MM.1S (cell line): ENCODE measurements around the gene PBX3.

Experiments used
- DNase-seq: peaks from one replicate; pipeline ENCODE4 v3.0.0-alpha.2; 2015
- H2AFZ ChIP-seq: fragments of 300-600 bp; sonication (generic); 2 replicates; pipeline ENCODE4 v1.6.0; 2016; ENCODE audit warnings: antibody characterized with exemption, low read length
- H3F3A ChIP-seq: fragments of 300-600 bp; sonication (generic); 2 replicates; pipeline ENCODE4 v1.6.1; 2016; ENCODE audit warnings: mild to moderate bottlenecking, antibody characterized with exemption, low read length, moderate library complexity, mixed read lengths; ENCODE audit not compliant: insufficient read depth
- H3K27ac ChIP-seq: fragments of 300-600 bp; sonication (generic); 2 replicates; pipeline ENCODE4 v1.5.1; 2016; ENCODE audit warnings: mild to moderate bottlenecking, low read length
- H3K27me3 ChIP-seq: fragments of 300-600 bp; sonication (generic); replicated peaks from 2 replicates; pipeline ENCODE4 v1.6.0; 2016; ENCODE audit warnings: low read length; ENCODE audit not compliant: insufficient read depth
- H3K36me3 ChIP-seq: fragments of 300-600 bp; sonication (generic); replicated peaks from 2 replicates; pipeline ENCODE4 v1.6.1; 2016; ENCODE audit warnings: mild to moderate bottlenecking, low read length, mixed read lengths; ENCODE audit not compliant: insufficient read depth
- H3K4me1 ChIP-seq: fragments of 300-600 bp; sonication (generic); 2 replicates; pipeline ENCODE4 v1.6.1; 2016; ENCODE audit warnings: low read length, mixed read lengths
- H3K4me2 ChIP-seq: fragments of 300-600 bp; sonication (generic); 2 replicates; pipeline ENCODE4 v1.6.0; 2016; ENCODE audit warnings: low read depth, low read length
- H3K4me3 ChIP-seq: fragments of 300-600 bp; sonication (generic); 2 replicates; pipeline ENCODE4 v1.5.1; 2016; ENCODE audit warnings: low read length, mixed read lengths
- H3K79me2 ChIP-seq: fragments of 300-600 bp; sonication (generic); 2 replicates; pipeline ENCODE4 v1.6.1; 2016; ENCODE audit warnings: mixed run types, low read length, mixed read lengths
- H3K9ac ChIP-seq: fragments of 300-600 bp; sonication (generic); 2 replicates; pipeline ENCODE4 v1.6.1; 2016; ENCODE audit warnings: low read length, mixed read lengths
- H3K9me2 ChIP-seq: fragments of 300-600 bp; sonication (generic); replicated peaks from 2 replicates; pipeline ENCODE4 v1.6.1; 2016; ENCODE audit warnings: mild to moderate bottlenecking, low read length, mixed read lengths; ENCODE audit not compliant: insufficient read depth
- H3K9me3 ChIP-seq: fragments of 300-600 bp; sonication (generic); replicated peaks from 2 replicates; pipeline ENCODE4 v1.6.1; 2016; ENCODE audit warnings: mild to moderate bottlenecking, low read length, mixed read lengths; ENCODE audit not compliant: insufficient read depth
- H4K20me1 ChIP-seq: fragments of 300-600 bp; sonication (generic); 2 replicates; pipeline ENCODE4 v1.6.1; 2016; ENCODE audit warnings: mild to moderate bottlenecking, low read length, moderate library complexity, mixed read lengths; ENCODE audit not compliant: insufficient read depth
- CTCF ChIP-seq: fragments of 300-600 bp; sonication (generic); IDR thresholded peaks from 2 replicates; pipeline ENCODE4 v1.5.1; 2016; ENCODE audit warnings: antibody characterized with exemption, low read length, mixed read lengths
- EZH2 ChIP-seq: fragments of 300-600 bp; sonication (generic); optimal IDR thresholded peaks from 2 replicates; pipeline ENCODE3; 2017; ENCODE audit warnings: low read depth, mild to moderate bottlenecking, antibody characterized with exemption, low read length, mixed read lengths
- EZH2phosphoT487 ChIP-seq: fragments of 300-600 bp; sonication (generic); IDR thresholded peaks from 2 replicates; pipeline ENCODE4 v1.6.1; 2018; ENCODE audit warnings: antibody characterized with exemption, low read length

PBX3 gene

DNA sequence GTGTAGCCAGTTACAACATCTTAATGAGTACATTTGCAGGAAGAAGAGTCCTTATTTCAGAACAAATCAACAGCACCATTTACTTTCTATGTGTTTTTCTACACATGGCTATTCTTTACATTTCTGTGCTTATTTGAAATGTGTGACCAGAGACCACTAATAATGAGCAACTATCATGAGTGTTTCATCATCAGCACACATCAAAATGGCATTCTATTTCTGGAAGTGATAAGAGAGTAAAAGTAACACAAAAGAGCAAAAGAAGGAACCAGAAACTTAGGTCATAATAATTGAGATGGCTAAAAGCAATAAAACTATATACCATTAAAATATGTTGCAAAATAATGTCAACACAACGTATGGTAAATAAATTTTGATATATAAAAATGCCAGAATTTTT is 159.7 kb downstream of the PBX3 start:
- Histone ChIP-seq H3K27me3 (no peaks in the 10 kb centered on the region), H4K20me1 (no peaks in the 10 kb centered on the region), H3K4me3 (no peak overlapping the region), H3K9me3 (no peaks in the 10 kb centered on the region), H3K9me2 (no peaks in the 10 kb centered on the region), H3K27ac (no peak overlapping the region), H3F3A (no peaks in the 10 kb centered on the region), H3K79me2 (no peaks in the 10 kb centered on the region), H3K36me3 (no peaks in the 10 kb centered on the region), H3K9ac (no peak overlapping the region), H2AFZ (no peak overlapping the region), H3K4me1 (no peaks in the 10 kb centered on the region), H3K4me2 (no peak overlapping the region)
- DNase-seq: no peak
- no peak for TF ChIP-seq EZH2phosphoT487
- TF ChIP-seq CTCF: no peak
- no peak for TF ChIP-seq EZH2

DNA sequence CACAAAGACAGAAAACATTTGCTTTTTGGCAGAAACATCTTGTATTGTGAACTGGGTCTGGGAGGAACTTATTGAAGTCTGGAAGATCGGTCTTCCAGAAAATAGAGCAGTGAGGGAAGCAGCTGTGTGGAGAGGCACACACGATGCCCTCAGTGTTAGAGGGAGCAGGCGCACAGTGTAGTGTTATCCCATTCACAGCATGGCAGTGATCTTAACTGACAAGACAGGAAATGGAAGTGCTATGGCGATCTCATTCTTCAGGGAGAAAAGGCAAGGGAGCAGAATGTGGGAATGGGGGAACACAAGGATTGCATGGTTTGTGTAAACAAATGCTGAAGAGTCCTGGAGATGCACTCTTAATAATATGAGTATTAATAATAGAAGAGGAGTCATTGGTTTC is 161.0 kb downstream of the PBX3 start:
- no peaks in the 10 kb centered on the region for H3K4me1 ChIP-seq
- H3K27ac ChIP-seq: no peak overlapping the region
- no peaks in the 10 kb centered on the region for H3K27me3 ChIP-seq
- H3F3A ChIP-seq: no peaks in the 10 kb centered on the region
- H3K4me3 ChIP-seq: no peak overlapping the region
- no peaks in the 10 kb centered on the region for H3K79me2 ChIP-seq
- H3K9me3 ChIP-seq: no peaks in the 10 kb centered on the region
- H4K20me1 ChIP-seq: no peaks in the 10 kb centered on the region
- no peak for DNase-seq
- no peak overlapping the region for H3K9ac ChIP-seq
- TF ChIP-seq EZH2 (no peak), EZH2phosphoT487 (no peak), CTCF (no peak)
- no peaks in the 10 kb centered on the region for H3K9me2 ChIP-seq
- H2AFZ ChIP-seq: no peak overlapping the region
- H3K36me3 ChIP-seq: no peaks in the 10 kb centered on the region
- no peak overlapping the region for H3K4me2 ChIP-seq

- H3K27ac ChIP-seq: no peak overlapping the region
- DNase-seq: no peak
- H2AFZ ChIP-seq: no peak overlapping the region
- H3K4me2 ChIP-seq: no peak overlapping the region
- no peaks in the 10 kb centered on the region for H3K36me3 ChIP-seq
- H3K9me2 ChIP-seq: no peaks in the 10 kb centered on the region
- H3F3A ChIP-seq: no peaks in the 10 kb centered on the region
- no peaks in the 10 kb centered on the region for H3K79me2 ChIP-seq
- no peaks in the 10 kb centered on the region for H3K27me3 ChIP-seq
- no peak overlapping the region for H3K4me3 ChIP-seq
- H4K20me1 ChIP-seq: no peaks in the 10 kb centered on the region
- no peaks in the 10 kb centered on the region for H3K4me1 ChIP-seq
- no peak overlapping the region for H3K9ac ChIP-seq
- TF ChIP-seq CTCF (no peak), EZH2 (no peak), EZH2phosphoT487 (no peak)
- H3K9me3 ChIP-seq: no peaks in the 10 kb centered on the region
These were observed 161.8 kb downstream of the PBX3 start for GRCh38 chr9:125908966-125909365.
